ENCODE results near the gene SUPT3H. TPM values are rescaled to one million over a fixed set of nuclear protein-coding genes. Genes with fewer than 3 reads are reported as not detected.

SUPT3H gene
- total RNA-seq, 1 experiment from 2014 or later: 12.7 TPM

DNA sequence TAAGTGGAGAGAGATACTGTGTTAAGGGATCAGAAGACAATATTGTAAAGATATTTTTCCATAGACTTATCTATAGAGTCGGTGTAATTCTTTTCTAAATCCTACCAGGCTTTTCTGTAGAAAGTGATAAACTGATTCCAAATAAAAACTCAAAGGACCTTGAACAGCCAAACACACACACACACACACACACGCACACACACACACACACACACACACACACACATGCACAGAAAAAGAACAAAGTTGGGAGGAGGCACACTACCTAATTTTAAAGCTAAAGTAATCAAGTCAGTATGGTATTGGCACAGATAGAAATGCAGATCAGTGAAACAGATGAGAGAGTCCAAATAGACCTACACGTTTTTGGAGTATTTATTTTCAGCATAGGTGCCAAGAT, 534.0 kb downstream of the SUPT3H start:
- H3K4me1 Mint-ChIP-seq (ENCODE audit: insufficient read depth, unreplicated experiment): no peaks in the 10 kb centered on the region
- BruUV-seq (replicated peaks): no TSS peak
- ChIA-PET POLR2A (no interaction called here), CTCF (no interaction called here)
- TF ChIP-seq, protein P1, sequence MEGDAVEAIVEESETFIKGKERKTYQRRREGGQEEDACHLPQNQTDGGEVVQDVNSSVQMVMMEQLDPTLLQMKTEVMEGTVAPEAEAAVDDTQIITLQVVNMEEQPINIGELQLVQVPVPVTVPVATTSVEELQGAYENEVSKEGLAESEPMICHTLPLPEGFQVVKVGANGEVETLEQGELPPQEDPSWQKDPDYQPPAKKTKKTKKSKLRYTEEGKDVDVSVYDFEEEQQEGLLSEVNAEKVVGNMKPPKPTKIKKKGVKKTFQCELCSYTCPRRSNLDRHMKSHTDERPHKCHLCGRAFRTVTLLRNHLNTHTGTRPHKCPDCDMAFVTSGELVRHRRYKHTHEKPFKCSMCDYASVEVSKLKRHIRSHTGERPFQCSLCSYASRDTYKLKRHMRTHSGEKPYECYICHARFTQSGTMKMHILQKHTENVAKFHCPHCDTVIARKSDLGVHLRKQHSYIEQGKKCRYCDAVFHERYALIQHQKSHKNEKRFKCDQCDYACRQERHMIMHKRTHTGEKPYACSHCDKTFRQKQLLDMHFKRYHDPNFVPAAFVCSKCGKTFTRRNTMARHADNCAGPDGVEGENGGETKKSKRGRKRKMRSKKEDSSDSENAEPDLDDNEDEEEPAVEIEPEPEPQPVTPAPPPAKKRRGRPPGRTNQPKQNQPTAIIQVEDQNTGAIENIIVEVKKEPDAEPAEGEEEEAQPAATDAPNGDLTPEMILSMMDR (IDR thresholded peaks at IDR 0.05; ENCODE audit: unreplicated experiment): no peak
- H3K4me3 Mint-ChIP-seq (ENCODE audit: unreplicated experiment): no peak overlapping the region
- intact Hi-C loops (cut with micrococcal nuclease): no loop called here
- no peaks in the 10 kb centered on the region for H3K36me3 Mint-ChIP-seq (ENCODE audit: insufficient read depth, unreplicated experiment)
- H3K27ac Mint-ChIP-seq (ENCODE audit: low read depth, unreplicated experiment): no peak overlapping the region
- no peaks in the 10 kb centered on the region for H3K9me3 Mint-ChIP-seq (ENCODE audit: unreplicated experiment)
- H3K27me3 Mint-ChIP-seq (ENCODE audit: insufficient read depth, unreplicated experiment): no peaks in the 10 kb centered on the region
- DNase-seq (ENCODE audit: unreplicated experiment): no peak

DNA sequence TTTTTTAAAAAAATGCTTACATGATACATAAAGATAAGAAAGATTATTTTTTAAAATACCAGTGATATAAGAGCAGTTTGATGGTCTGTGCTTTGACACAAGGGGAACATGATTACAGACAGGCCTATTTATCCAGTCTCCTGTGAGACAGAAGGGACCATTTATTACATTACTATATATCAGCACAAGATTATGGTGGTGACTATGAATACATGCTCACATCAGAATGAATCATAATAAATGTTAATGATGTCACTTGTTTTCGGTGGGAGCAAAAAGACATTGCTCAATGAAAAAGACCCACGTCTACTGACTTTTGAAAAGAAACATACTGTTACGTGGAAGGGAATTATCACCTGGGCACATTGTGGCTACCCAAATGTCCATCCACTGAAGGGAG, 535.1 kb downstream of the SUPT3H start:
- Mint-ChIP-seq H3K9me3 (ENCODE audit: unreplicated experiment) (no peaks in the 10 kb centered on the region), H3K4me1 (ENCODE audit: insufficient read depth, unreplicated experiment) (no peaks in the 10 kb centered on the region), H3K27ac (ENCODE audit: low read depth, unreplicated experiment) (no peak overlapping the region), H3K27me3 (ENCODE audit: insufficient read depth, unreplicated experiment) (no peaks in the 10 kb centered on the region), H3K36me3 (ENCODE audit: insufficient read depth, unreplicated experiment) (no peaks in the 10 kb centered on the region), H3K4me3 (ENCODE audit: unreplicated experiment) (no peak overlapping the region)
- ChIA-PET POLR2A (no interaction called here), CTCF (no interaction called here)
- no peak for DNase-seq (ENCODE audit: unreplicated experiment)
- no TSS peak for BruUV-seq (replicated peaks)
- intact Hi-C loops (cut with micrococcal nuclease): no loop called here
- TF ChIP-seq, protein P1 (IDR thresholded peaks at IDR 0.05; ENCODE audit: unreplicated experiment): no peak

DNA sequence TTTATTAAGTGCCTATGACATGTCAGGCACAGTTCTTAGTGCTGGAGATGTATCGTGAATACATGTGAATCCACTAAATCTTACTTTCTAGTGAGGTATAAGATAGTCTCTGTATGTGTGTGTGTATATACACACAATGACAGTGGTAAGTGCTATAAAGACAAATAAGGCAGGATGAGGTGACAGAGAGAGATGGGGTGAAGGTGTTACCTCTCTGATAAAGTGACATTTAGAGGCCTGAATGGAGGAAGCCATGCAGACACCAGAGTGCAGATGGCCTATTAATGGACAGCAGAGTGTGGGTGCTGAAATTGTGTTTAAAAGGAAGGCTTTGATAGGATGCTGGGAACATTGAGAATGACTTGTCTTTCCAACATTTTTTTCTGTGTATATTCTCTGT, 535.9 kb downstream of the SUPT3H start:
- Mint-ChIP-seq H3K36me3 (ENCODE audit: insufficient read depth, unreplicated experiment) (no peaks in the 10 kb centered on the region), H3K27ac (ENCODE audit: low read depth, unreplicated experiment) (no peak overlapping the region), H3K4me1 (ENCODE audit: insufficient read depth, unreplicated experiment) (no peaks in the 10 kb centered on the region), H3K9me3 (ENCODE audit: unreplicated experiment) (no peaks in the 10 kb centered on the region), H3K27me3 (ENCODE audit: insufficient read depth, unreplicated experiment) (no peaks in the 10 kb centered on the region), H3K4me3 (ENCODE audit: unreplicated experiment) (no peak overlapping the region)
- BruUV-seq (replicated peaks): no TSS peak
- POLR2A ChIA-PET: no interaction called here
- intact Hi-C loops (cut with micrococcal nuclease): no loop called here
- DNase-seq (ENCODE audit: unreplicated experiment): no peak
- CTCF ChIA-PET: no interaction called here
- TF ChIP-seq, protein P1 (IDR thresholded peaks at IDR 0.05; ENCODE audit: unreplicated experiment): no peak

DNA sequence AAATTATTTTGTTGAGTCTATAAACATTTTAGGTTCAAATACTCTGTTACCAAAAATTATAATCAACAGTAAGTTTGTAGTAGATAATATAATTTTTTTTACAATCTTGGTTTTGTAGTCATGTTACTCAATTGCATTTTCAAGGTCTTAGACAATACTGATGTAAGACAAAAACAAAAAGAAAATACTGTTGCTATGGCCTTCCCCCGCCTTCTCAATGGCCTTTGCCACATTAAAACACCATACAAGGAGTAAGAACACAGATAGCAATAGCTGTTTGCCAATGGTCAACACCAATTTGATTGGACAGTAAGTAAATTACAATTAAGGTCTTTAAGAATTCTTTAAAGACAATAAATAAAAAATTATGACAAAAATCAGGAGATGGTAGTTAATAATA, 540.0 kb downstream of the SUPT3H start:
- ChIA-PET POLR2A (no interaction called here), CTCF (no interaction called here)
- Mint-ChIP-seq H3K4me1 (ENCODE audit: insufficient read depth, unreplicated experiment) (no peaks in the 10 kb centered on the region), H3K27me3 (ENCODE audit: insufficient read depth, unreplicated experiment) (no peaks in the 10 kb centered on the region), H3K9me3 (ENCODE audit: unreplicated experiment) (no peaks in the 10 kb centered on the region), H3K27ac (ENCODE audit: low read depth, unreplicated experiment) (no peak overlapping the region), H3K36me3 (ENCODE audit: insufficient read depth, unreplicated experiment) (no peaks in the 10 kb centered on the region), H3K4me3 (ENCODE audit: unreplicated experiment) (no peak overlapping the region)
- TF ChIP-seq, protein P1 (IDR thresholded peaks at IDR 0.05; ENCODE audit: unreplicated experiment): no peak
- no TSS peak for BruUV-seq (replicated peaks)
- intact Hi-C loops (cut with micrococcal nuclease): no loop called here
- no peak for DNase-seq (ENCODE audit: unreplicated experiment)

Data from MCF 10A (cell line).